Effector CD4-positive, alpha-beta T cell (primary cell): ENCODE results near the gene ULBP3.
"Not testable (repeated sequence)": the region's sequence is repeated elsewhere in the genome, so short reads cannot be mapped to it uniquely, and the experiment has no call there.

Experiments used
- DNase-seq: peaks from one replicate; pipeline ENCODE4 v3.0.0-alpha.2; 2020

The ULBP3 gene

GRCh38 chr6:150075034-150075421, 6.1 kb upstream of the ULBP3 start:
- no peak for DNase-seq

GRCh38 chr6:150074396-150075033, 5.6 kb upstream of the ULBP3 start:
- DNase-seq, result not testable (repeated sequence)

GRCh38 chr6:150072201-150072600, 3.3 kb upstream of the ULBP3 start:
- no peak for DNase-seq

DNA sequence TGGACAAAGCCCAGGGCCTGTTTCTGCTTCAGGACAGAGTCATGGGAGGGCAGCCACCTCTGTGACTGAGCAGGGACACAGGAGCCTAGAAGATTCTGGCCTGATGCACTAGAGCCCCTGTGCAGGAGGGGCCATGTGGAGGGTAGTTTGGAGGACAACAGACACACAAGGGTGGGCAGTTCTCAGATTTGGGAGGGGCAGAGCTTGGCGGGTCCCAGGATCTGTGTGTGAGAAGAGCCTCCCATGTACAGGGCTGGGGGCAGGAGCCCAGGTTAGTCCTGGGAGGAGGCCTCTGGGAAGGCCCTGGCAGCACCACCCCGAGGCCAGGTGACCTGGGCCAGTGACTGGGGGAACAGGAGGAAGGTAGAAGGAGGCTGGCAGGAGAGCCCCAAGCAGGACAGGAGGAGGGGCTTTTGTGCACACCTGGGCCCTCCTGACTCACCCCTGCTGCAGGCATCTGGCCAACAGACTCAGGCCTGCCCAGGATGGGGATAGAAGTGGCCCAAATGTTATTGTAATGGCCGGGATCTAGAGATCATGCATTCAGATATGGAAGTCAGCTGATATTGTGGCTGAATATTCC, 1.4 kb upstream of the ULBP3 start:
- no peak for DNase-seq

- no peak for DNase-seq
These were observed 785 bp upstream of the ULBP3 start for GRCh38 chr6:150069706-150070105.

DNA sequence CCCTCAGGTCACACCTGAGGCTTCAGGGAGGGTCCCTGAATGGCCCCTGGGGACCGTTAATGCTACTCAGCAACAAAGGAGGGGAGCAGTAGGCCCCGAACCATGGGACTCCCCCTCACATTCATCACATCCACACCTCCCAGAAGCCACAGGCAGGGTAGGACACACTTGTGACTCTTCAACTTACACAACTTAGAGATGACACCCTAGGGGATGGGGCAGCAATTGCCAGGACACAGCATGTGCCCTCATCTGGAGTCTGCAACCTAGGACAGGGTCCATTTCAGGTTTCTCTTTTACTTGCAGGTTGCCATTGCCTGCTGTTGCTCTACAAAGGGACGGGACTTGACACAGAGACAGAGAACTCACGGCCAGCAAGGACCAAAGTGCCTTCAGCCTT, 770 bp downstream of the ULBP3 start:
- DNase-seq, result no peak

GRCh38 chr6:150065083-150065482, 3.8 kb downstream of the ULBP3 start:
- no peak for DNase-seq

DNA sequence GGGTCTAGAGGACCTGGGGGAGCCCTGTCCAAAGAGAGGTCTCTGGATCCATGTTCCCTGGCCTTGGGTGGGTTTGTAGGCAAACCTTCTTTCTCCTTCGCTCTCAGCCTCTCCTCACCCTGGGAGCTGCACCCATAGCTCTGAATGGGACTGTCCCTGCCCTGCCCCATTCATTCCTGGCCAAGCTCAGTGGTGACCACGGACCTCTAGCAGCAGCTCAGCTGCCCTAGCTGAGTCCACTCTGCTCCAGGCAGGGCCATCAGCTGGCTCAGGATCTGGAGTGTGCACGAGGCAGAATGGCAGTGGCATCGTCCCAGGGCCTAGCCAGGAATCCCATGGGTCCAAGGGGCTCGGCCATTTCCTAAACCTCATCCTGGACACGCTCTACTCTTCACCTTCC, 5.3 kb downstream of the ULBP3 start:
- no peak for DNase-seq

DNA sequence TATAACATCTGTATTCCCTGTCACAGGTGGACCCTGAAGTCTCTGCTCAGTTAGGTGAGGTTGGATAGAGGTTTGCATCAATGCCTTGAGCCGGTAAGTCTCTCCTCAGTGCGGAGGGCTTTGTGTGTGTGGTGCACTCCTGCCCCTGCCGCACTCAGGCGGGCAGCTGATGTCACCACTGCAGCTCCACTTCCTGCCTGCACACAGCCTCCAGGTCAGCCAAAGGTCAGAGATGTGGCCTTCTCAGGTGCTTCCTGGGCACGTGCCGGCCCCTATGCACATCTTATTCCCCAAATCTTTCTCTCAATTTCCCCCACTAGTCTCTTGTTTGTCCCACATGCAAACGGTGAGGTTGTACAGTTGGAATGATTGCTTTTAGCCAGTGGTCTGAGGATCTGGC, 8.9 kb downstream of the ULBP3 start:
- not testable (repeated sequence) for DNase-seq

GRCh38 chr6:150058986-150059385, 9.9 kb downstream of the ULBP3 start:
- DNase-seq, result no peak

DNA sequence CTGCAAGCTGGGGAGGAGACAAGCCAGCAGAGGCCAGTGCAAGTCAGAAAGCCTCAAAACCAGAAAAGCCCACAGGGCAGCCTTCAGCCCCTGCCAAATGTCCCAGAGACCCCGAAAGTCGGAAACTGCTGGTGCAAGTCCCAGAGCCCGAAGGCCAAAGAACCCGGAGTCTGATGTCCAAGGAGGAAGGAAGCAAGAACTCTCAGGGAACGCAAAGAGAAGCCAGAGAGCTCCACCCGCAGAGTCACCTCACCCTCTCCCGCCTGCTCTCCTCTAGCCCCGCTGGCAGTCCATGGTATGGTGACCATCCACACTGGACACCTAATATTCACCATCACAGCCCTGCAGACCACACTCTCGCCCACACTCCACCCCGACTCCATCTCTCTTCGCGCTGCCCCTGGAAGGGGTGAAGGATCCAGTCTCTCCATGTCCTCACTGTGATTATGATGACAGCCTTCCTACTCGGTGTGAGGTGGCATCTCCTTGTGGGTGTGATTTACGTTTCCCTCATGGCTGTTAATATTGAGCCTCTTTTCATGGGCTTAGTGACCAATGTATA, 10.6 kb downstream of the ULBP3 start:
- DNase-seq, result no peak

DNA sequence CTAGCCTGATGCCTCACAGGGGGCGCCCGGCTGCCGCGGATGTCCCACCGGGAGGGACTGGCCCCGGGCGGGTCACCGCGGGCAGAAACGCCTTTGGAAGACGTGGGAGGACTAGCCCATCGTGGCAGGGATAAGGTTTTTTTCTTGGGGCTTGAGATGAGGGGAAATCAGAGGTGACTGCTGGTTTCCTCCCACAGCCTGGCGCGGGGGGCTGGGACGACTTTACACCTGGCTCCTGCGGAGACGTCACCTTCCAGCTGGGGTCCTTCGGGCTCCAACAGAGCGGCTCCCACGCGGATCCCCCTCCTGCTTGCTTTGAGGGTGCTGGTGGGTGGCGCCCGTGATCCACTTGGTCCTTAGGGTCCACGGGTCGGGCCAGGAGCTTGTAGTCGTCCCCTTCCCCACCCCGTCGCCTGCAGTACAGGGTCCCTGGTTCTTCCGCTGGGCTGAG, 11.4 kb downstream of the ULBP3 start:
- DNase-seq, result no peak

DNA sequence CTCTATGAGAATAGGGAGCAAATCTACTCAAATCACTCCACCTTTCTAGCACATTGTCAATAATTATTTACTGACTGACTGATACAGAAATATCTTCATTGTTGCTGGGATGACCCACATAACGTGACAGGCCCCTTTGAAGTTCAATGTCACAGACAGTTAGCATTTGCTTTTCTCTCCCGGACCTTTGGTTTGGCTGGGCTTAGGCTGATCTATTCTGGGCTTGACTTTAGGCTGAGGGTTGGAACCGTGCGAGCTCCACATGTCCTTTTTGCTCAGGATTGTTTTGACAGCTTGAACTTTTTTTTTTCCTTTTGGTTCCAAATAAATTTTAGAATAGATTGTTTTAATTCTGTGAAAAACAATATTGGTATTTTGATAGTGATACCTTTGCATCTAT, 12.0 kb downstream of the ULBP3 start:
- no peak for DNase-seq

DNA sequence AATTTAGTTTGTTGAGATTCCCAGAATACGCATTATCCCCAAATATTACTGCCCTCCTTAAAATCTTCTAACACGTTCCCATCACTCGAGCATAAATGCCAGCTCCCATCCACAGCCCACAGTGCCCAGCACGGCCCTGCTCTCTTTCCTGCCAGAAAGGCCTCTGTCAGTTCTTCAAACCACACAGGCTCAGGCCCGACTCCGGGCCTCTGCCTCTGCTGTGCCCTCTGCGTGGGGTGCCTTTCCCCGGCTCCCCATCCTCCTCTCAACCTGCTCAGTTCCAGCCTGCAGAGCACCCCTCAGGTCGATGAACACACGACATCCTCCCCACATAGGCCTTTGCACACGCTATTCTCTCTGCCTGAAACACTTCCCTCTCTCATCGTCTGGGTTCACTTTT, 12.8 kb downstream of the ULBP3 start:
- DNase-seq, result no peak

GRCh38 chr6:150055131-150055530, 13.8 kb downstream of the ULBP3 start:
- no peak for DNase-seq

GRCh38 chr6:150053450-150053849, 15.5 kb downstream of the ULBP3 start:
- no peak for DNase-seq

DNA sequence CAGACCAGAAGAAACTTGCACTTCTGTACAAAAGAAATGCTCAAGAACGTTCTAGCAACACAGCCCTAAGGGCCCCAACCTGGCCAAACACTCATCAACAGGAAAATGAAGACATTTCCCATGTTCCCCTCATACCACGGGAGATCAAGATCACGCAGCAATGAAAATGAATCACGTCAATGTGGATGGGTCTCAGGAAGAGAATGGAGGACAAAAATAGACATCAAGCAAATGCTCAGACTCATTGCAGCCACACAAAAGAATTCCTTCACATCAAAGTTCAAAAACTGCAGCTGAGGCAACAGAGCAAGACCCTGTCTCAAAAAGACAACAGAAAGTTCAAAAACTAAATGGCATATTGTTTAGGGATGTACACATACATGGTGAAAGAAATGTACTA, 18.1 kb downstream of the ULBP3 start:
- DNase-seq, result no peak

DNA sequence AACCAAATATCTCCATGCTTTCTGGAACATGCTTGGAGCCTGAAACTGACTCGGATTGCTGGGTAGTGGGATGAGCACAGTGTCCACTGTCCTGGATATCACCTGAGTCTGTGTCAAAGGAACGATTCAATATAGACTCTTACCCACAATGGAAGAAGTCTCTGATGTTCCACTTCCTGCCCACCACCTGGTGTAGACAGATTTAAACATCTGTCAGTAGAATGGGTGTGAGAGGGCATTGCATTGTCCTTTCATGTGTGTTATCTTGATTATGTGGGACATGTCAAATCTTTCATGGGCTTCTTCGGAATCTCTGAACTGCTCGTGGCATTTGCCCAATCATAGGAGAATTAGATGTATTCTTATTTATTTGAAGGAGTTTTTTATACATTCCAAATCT, 20.8 kb downstream of the ULBP3 start:
- no peak for DNase-seq

DNA sequence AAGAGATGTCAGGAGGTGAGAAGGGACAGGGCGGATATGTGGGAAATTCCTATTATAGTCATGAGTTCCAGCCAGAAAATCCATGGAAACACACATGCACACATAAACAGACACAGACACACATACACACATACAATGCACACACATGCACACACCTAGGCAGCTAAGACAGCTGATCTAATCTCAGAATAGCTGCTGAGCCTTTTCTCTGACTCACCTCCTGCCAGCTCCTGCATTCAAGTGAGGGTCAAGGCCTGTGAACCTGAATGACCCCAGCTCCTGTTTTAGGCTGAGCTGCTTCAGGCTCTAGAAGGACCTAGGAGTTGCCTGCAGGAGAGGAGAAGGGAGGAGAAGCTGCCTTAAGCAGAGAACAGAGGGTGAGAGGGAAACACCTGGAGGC, 22.0 kb downstream of the ULBP3 start:
- no peak for DNase-seq

DNA sequence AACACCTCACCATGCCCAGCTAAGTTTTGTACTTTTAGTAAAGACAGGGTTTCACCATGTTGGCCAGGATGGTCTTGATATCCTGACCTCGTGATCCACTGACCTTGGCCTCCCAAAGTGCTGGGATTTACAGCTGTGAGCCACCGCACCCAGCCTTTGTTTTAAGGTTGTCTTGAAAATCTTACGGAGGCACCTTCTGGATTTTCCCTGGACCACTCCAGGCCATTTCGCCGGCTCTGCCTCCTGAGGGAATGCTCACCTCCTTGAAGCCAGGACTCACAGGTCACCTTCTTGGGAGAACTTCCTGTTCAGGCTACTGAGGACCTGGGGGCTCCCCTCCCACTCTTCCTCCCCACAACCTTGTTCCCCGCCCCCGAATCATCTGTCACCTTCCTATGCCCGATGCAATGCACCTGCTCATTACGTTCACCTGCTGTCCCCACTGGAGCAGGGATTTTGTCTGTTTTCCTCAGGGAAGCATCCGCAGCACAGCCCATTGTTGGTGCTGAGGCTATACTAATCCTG, 24.2 kb downstream of the ULBP3 start:
- DNase-seq, result no peak

DNA sequence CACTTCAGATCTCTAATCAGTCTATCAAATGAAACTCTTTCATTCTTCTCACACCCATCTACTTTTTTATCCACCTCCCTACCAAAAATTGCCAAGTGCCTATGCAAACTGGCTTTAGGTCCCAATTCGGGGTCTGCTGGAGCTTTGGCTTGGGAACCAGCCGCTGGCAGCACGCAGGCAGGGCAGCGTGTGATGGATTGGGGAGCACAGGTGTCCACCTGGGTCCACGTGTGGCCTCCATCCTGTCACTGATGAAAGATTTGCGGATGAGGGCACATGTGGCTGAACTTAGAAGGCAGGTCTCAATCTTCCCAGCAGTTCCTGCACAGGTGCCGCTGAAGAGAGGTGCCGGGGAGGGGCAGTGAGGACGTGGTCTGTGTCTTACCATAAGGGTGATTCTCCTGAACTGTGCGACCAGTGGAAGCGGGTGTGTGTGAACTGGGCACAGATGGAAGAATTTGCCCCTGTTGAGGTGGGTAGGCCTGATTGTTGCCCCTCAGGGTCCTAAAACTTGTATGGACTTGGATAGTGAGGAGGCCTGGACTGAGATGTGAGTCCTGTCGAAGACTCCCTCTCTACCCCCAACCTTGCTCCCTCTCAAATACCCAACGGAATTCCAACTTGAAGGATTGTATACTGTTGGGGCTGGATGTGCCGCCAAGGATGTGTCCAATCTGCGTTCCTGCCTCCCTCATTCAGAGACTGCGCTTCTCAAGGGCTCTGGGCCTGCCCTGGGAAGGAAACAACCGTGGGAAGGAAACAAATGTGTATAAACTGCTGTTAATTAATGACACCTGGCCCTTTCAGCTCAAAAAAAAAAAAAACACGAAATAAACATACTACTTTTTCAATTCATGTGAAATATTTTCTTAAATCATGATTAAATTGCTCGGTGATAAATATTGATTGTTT, 25.2 kb downstream of the ULBP3 start:
- no peak for DNase-seq

- no peak for DNase-seq
These were observed 25.8 kb downstream of the ULBP3 start for GRCh38 chr6:150043096-150043495.
